GM13976 (cell line): ENCODE results near the gene SGSM1.
A peak's percentile ranks its signal among the peaks of the same experiment; 100 is the strongest.

ENCODE experiments used
- DNase-seq: peaks from one replicate; pipeline ENCODE4 v3.0.0; 2012; ENCODE audit warnings: low spot score
- CTCF ChIP-seq: IDR thresholded peaks from 2 replicates; pipeline ENCODE4 v1.5.1; 2012; ENCODE audit warnings: borderline replicate concordance, mild to moderate bottlenecking; ENCODE audit not compliant: insufficient read depth; ENCODE audit errors: extremely low read depth, missing control alignments, control extremely low read depth
- in situ Hi-C: fragments of 300-500 bp; cut with MboI; formaldehyde crosslinking; loops from one replicate; pipeline ENCODE4 v1.12.0; 2022; ENCODE audit warnings: low sequenced_read_pairs, mixed read lengths, inconsistent platforms; ENCODE audit not compliant: unreplicated experiment

The SGSM1 gene

GRCh38 chr22:24865508-24865907, 59.5 kb downstream of the SGSM1 start:
- no peak for TF ChIP-seq CTCF
- in situ Hi-C loops = no loop called here
- DNase-seq = no peak

- TF ChIP-seq CTCF = no peak
- in situ Hi-C loops = no loop called here
- DNase-seq = no peak
Measured at GRCh38 chr22:24867323-24868022, 61.5 kb downstream of the SGSM1 start.

- in situ Hi-C loops = no loop called here
- TF ChIP-seq CTCF = no peak
Measured at GRCh38 chr22:24868979-24869378, 63.0 kb downstream of the SGSM1 start.

GRCh38 chr22:24871611-24872205, 65.7 kb downstream of the SGSM1 start:
- in situ Hi-C loops = no loop called here
- no peak for TF ChIP-seq CTCF
- DNase-seq = no peak

More at GRCh38 chr22:24868979-24869378, 63.0 kb downstream of the SGSM1 start:
- no peak for DNase-seq

- in situ Hi-C loops = no loop called here
- DNase-seq = no peak
Measured at GRCh38 chr22:24873226-24873625, 67.2 kb downstream of the SGSM1 start.

GRCh38 chr22:24875862-24876506, 70.0 kb downstream of the SGSM1 start:
- peak; percentile 48 for DNase-seq
- no peak for TF ChIP-seq CTCF
- in situ Hi-C loops = no loop called here

More at GRCh38 chr22:24873226-24873625, 67.2 kb downstream of the SGSM1 start:
- TF ChIP-seq CTCF = no peak
